ENCODE data around the gene DTNBP1.

DTNBP1 gene

DNA sequence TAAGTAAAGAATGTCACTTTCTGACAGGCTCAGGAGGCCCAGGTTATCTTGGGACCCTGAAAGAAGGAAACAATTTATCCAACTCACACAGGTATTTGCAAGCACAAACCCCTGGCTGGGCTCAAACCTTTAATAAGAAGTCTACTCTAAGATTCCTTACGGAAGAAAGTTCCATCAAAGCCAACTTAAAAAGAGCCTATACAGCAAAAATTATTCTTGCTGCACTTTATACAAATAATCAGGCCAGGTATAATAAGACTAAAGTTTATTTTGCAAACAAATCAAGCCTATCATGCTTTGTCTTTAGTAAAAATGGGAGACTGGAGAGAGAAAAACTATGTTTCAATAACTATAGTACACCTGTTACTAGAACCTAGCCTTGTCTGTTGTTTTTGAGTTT is 102.1 kb downstream of the DTNBP1 start:
- peaks cover 7% of the 10 kb centered on the region; the same call in 1 of the 2 replicates for H3K4me1 ChIP-seq (ENCODE audit: control insufficient read depth, insufficient read depth, low read length)

DNA sequence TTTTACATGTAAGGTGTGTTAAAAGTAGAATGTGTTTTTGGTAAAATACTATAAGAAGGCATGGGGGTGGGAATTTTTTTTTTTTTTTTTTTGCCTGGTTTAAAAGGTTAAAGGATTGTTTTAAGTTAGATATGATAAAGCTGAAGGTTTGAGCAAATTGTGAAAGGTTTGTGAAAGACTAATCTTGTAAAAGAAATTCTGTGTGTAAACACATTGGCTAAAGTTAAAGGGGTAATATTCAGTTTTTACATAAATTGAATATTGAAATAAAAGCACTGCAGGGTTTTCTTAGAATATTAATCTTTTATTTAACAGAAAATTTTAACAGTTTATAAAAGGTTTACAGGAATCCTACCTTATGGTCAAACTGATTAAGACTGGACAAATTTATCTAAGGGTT is 105.7 kb downstream of the DTNBP1 start:
- CTCF ChIA-PET = interaction anchor here (0.6 kb wide), 1 partner anchor 11 kb away, joined by 3 read pairs; no protein-coding TSS in a partner anchor
- H3K4me1 ChIP-seq (ENCODE audit: control insufficient read depth, insufficient read depth, low read length) = 0 out of 2 replicates have a peak, but pooled peaks cover under 1% of the 10 kb centered on the region
- no peaks in the 10 kb centered on the region for H3K36me3 ChIP-seq (ENCODE audit: control insufficient read depth in 2 of 2, insufficient read depth in 1 of 2, low read length in 2 of 2)
- POLR2A ChIA-PET = no interaction called here
- H3K4me3 ChIP-seq (ENCODE audit: low read depth, low read length) = no peak overlapping the region
- no peak overlapping the region for H3K27ac ChIP-seq (ENCODE audit: extremely low read depth, low read depth, low read length)
- TF ChIP-seq ZNF16 (tag by site-specific recombination; IDR thresholded peaks at IDR 0.05; ENCODE audit: low read depth) (no peak), WT1 (tag by site-specific recombination; IDR thresholded peaks at IDR 0.05) (no peak), ZNF777 (tag by site-specific recombination; IDR thresholded peaks at IDR 0.05; ENCODE audit: borderline replicate concordance) (no peak), ZSCAN16 (tag by site-specific recombination; IDR thresholded peaks at IDR 0.05) (no peak), ZNF248 (tag by site-specific recombination; IDR thresholded peaks at IDR 0.05) (no peak), ZBTB17 (tag by site-specific recombination; IDR thresholded peaks at IDR 0.05) (no peak), ZNF221 (tag by site-specific recombination; IDR thresholded peaks at IDR 0.05; ENCODE audit: borderline replicate concordance) (no peak), KLF16 (tag by site-specific recombination; IDR thresholded peaks at IDR 0.05) (no peak), ZNF311 (tag by site-specific recombination; IDR thresholded peaks at IDR 0.05; ENCODE audit: borderline replicate concordance) (no peak)
- TF ChIP-seq, protein P1, sequence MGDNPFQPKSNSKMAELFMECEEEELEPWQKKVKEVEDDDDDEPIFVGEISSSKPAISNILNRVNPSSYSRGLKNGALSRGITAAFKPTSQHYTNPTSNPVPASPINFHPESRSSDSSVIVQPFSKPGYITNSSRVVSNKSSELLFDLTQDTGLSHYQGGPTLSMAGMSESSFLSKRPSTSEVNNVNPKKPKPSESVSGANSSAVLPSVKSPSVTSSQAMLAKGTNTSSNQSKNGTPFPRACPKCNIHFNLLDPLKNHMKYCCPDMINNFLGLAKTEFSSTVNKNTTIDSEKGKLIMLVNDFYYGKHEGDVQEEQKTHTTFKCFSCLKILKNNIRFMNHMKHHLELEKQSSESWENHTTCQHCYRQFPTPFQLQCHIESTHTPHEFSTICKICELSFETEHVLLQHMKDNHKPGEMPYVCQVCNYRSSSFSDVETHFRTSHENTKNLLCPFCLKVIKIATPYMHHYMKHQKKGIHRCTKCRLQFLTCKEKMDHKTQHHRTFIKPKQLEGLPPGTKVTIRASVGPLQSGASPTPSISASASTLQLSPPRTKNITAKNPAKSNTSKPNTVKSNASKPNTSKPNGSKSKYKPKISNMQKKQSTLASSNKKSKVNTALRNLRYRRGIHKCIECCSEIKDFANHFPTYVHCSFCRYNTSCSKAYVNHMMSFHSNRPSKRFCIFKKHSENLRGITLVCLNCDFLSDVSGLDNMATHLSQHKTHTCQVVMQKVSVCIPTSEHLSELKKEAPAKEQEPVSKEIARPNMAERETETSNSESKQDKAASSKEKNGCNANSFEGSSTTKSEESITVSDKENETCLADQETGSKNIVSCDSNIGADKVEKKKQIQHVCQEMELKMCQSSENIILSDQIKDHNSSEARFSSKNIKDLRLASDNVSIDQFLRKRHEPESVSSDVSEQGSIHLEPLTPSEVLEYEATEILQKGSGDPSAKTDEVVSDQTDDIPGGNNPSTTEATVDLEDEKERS (tag by site-specific recombination; IDR thresholded peaks at IDR 0.05) = no peak
- TF ChIP-seq, protein P2, sequence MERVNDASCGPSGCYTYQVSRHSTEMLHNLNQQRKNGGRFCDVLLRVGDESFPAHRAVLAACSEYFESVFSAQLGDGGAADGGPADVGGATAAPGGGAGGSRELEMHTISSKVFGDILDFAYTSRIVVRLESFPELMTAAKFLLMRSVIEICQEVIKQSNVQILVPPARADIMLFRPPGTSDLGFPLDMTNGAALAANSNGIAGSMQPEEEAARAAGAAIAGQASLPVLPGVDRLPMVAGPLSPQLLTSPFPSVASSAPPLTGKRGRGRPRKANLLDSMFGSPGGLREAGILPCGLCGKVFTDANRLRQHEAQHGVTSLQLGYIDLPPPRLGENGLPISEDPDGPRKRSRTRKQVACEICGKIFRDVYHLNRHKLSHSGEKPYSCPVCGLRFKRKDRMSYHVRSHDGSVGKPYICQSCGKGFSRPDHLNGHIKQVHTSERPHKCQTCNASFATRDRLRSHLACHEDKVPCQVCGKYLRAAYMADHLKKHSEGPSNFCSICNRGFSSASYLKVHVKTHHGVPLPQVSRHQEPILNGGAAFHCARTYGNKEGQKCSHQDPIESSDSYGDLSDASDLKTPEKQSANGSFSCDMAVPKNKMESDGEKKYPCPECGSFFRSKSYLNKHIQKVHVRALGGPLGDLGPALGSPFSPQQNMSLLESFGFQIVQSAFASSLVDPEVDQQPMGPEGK (tag by site-specific recombination; IDR thresholded peaks at IDR 0.05) = no peak
- no peaks in the 10 kb centered on the region for H3K9me3 ChIP-seq (ENCODE audit: control insufficient read depth, insufficient read depth, low read depth, low read length)

More for the DNA sequence above, 102.1 kb downstream of the DTNBP1 start:
- ChIA-PET CTCF (no interaction called here), POLR2A (no interaction called here)
- TF ChIP-seq ZNF423 (tag by site-specific recombination; IDR thresholded peaks at IDR 0.05) (no peak), ZNF311 (tag by site-specific recombination; IDR thresholded peaks at IDR 0.05; ENCODE audit: borderline replicate concordance) (no peak), ZNF621 (tag by site-specific recombination; IDR thresholded peaks at IDR 0.05) (no peak), ZNF776 (tag by site-specific recombination; IDR thresholded peaks at IDR 0.05; ENCODE audit: borderline replicate concordance) (no peak), EGR2 (tag by site-specific recombination; IDR thresholded peaks at IDR 0.05; ENCODE audit: low read depth) (no peak)
- TF ChIP-seq, protein P3, sequence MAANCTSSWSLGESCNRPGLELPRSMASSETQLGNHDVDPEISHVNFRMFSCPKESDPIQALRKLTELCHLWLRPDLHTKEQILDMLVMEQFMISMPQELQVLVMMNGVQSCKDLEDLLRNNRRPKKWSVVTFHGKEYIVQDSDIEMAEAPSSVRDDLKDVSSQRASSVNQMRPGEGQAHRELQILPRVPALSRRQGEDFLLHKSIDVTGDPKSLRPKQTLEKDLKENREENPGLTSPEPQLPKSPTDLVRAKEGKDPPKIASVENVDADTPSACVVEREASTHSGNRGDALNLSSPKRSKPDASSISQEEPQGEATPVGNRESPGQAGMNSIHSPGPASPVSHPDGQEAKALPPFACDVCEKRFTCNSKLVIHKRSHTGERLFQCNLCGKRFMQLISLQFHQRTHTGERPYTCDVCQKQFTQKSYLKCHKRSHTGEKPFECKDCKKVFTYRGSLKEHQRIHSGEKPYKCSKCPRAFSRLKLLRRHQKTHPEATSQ (tag by site-specific recombination; IDR thresholded peaks at IDR 0.05) = no peak
- TF ChIP-seq, protein P4, sequence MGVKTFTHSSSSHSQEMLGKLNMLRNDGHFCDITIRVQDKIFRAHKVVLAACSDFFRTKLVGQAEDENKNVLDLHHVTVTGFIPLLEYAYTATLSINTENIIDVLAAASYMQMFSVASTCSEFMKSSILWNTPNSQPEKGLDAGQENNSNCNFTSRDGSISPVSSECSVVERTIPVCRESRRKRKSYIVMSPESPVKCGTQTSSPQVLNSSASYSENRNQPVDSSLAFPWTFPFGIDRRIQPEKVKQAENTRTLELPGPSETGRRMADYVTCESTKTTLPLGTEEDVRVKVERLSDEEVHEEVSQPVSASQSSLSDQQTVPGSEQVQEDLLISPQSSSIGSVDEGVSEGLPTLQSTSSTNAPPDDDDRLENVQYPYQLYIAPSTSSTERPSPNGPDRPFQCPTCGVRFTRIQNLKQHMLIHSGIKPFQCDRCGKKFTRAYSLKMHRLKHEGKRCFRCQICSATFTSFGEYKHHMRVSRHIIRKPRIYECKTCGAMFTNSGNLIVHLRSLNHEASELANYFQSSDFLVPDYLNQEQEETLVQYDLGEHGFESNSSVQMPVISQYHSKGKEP (tag by site-specific recombination; IDR thresholded peaks at IDR 0.05) = no peak
- TF ChIP-seq, protein P5, sequence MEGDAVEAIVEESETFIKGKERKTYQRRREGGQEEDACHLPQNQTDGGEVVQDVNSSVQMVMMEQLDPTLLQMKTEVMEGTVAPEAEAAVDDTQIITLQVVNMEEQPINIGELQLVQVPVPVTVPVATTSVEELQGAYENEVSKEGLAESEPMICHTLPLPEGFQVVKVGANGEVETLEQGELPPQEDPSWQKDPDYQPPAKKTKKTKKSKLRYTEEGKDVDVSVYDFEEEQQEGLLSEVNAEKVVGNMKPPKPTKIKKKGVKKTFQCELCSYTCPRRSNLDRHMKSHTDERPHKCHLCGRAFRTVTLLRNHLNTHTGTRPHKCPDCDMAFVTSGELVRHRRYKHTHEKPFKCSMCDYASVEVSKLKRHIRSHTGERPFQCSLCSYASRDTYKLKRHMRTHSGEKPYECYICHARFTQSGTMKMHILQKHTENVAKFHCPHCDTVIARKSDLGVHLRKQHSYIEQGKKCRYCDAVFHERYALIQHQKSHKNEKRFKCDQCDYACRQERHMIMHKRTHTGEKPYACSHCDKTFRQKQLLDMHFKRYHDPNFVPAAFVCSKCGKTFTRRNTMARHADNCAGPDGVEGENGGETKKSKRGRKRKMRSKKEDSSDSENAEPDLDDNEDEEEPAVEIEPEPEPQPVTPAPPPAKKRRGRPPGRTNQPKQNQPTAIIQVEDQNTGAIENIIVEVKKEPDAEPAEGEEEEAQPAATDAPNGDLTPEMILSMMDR (tag by site-specific recombination; IDR thresholded peaks at IDR 0.05) = no peak
- TF ChIP-seq, protein P6, sequence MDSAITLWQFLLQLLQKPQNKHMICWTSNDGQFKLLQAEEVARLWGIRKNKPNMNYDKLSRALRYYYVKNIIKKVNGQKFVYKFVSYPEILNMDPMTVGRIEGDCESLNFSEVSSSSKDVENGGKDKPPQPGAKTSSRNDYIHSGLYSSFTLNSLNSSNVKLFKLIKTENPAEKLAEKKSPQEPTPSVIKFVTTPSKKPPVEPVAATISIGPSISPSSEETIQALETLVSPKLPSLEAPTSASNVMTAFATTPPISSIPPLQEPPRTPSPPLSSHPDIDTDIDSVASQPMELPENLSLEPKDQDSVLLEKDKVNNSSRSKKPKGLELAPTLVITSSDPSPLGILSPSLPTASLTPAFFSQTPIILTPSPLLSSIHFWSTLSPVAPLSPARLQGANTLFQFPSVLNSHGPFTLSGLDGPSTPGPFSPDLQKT (IDR thresholded peaks at IDR 0.05; ENCODE audit: borderline replicate concordance, low read depth, low read length) = no peak
- no peak overlapping the region for H3K4me3 ChIP-seq (ENCODE audit: low read depth, low read length)
- H3K36me3 ChIP-seq (ENCODE audit: control insufficient read depth in 2 of 2, insufficient read depth in 1 of 2, low read length in 2 of 2) = no peaks in the 10 kb centered on the region
- H3K9me3 ChIP-seq (ENCODE audit: control insufficient read depth, insufficient read depth, low read depth, low read length) = no peaks in the 10 kb centered on the region
- no peak overlapping the region for H3K27ac ChIP-seq (ENCODE audit: extremely low read depth, low read depth, low read length)

Data from HEK293 (cell line).